GM18861 (cell line): ENCODE measurements around the gene MTUS2.
"Not testable (repeated sequence)": the region's sequence is repeated elsewhere in the genome, so short reads cannot be mapped to it uniquely, and the experiment has no call there.

Experiments used
- ATAC-seq: cut with Tn5 transposase; IDR thresholded peaks from one replicate; pipeline ENCODE4 v1.9.1; 2021; ENCODE audit not compliant: unreplicated experiment

MTUS2 gene

GRCh38 chr13:29156136-29156535 lies 336.0 kb downstream of the MTUS2 start:
- ATAC-seq: no peak

DNA sequence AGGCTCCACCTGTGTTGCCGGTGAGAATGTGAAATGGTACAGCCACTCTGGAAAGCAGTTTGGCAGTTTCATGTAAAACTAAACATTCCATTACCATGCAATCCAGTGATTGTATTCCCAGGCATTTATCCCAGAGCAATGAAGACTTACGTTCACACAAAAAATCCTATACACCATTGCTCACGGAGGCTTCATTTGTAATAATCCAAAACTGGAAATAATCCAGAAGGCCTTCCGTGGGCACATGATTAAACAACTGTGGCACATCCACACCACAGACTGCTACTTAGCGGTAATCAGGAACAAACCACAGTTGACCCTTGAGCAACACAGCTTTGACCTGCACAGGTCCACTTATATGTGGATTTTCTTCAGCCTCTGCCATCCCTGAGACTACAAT lies 339.7 kb downstream of the MTUS2 start:
- ATAC-seq: no peak

DNA sequence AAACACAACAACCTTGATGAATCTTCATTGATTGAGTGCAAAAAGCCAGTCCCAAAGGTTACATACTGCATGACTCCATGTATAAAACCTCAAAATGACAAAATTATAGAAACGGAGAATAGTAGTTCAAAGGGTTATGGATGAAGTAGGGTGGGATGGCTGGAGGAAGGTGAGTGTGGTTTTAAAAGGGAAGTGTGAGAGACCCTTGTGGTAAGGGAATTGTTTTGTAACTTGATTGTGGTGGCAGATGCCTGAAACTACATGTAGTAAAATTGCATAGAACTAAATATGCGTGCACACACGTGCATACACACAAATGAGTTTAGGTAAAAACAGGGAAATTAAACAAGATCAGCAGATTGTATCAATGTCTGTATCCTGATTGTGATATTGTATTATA lies 340.7 kb downstream of the MTUS2 start:
- no peak for ATAC-seq

- ATAC-seq: no peak
Measured at GRCh38 chr13:29161676-29162075, 341.5 kb downstream of the MTUS2 start.

DNA sequence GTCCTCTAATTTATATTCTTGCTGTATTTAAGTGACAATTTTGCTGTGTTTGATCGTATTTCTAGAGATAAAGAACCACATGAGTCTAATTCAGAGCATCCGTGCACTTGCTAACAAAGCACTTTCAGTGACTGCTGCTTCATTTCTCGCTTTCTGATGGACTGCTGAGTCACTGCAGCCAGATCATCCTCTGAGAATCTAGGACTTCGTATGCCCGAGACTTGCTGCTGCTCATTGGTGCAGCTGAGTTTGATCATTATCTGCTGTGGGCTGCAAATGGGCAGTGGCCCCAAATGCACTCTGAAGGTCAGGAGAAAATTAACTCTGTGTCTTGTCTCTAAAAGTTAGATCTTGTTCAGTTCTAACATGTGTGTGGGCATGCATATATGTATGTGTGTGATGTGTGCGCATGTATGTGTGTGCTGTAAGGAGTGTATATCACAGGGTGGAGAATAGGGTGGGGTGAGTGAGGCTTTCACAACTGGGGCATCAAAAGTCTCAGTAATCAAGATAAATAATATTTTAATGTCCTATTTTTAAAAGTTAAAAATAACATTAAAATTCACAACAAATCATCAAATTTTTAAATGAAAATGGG lies 342.6 kb downstream of the MTUS2 start:
- no peak for ATAC-seq

DNA sequence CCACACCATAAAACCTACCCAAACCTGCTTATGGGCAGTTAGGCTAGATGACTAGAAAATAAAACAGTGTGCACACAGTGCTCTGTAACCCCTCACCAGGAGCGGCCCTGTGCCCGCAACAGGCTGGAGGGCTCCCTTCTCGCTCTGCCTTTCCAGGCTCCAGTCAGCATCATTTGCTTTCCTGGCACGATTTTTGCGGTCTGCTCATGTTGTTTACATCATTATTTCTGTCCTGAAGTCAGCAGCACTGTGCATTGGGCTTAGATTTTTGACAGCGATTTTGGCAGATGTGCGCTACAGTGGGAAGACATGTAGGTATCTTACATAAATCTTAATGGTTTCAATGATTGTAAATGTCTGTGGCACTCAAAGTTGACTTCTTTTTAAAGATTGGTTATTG lies 344.0 kb downstream of the MTUS2 start:
- no peak for ATAC-seq

DNA sequence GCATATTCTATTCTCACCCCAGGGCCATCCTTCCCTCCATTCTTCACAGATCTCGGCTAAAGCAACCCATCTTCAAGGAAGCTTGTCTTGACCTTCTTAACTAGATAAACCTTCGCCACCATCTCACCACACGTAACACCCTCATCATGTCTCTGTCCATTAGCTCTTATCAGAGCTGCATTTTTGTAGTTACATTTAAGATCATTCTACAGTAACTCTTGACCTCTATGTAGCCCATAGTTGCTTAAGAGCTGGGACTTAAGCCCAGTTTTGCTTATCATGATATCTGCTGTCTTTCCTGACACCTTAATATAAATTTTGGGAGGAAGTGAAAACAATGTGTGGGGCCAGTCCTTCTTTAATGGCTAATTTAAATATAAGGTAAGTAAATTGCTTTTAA lies 345.1 kb downstream of the MTUS2 start:
- no peak for ATAC-seq

GRCh38 chr13:29165840-29166239 lies 345.7 kb downstream of the MTUS2 start:
- no peak for ATAC-seq

- ATAC-seq: no peak
Measured at GRCh38 chr13:29170436-29171082, 350.4 kb downstream of the MTUS2 start.

DNA sequence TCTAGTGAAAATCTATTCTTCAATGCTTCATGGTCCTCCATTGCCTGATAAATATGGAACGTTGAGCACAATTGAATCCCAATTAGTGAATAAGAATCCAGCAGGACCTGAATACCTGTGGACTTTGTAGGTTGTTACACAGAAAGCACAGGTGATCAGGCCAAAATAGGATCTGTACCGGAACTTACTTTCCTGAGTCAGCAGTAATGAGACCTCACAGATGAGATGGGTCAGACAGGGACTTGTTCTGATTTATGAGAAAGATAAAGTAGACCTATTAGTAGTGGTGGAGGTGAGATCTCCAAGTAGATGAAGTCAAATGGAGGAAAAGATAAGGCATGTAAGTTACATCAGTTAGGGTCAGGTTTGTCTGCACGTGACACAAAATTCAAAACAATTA lies 351.1 kb downstream of the MTUS2 start:
- no peak for ATAC-seq

DNA sequence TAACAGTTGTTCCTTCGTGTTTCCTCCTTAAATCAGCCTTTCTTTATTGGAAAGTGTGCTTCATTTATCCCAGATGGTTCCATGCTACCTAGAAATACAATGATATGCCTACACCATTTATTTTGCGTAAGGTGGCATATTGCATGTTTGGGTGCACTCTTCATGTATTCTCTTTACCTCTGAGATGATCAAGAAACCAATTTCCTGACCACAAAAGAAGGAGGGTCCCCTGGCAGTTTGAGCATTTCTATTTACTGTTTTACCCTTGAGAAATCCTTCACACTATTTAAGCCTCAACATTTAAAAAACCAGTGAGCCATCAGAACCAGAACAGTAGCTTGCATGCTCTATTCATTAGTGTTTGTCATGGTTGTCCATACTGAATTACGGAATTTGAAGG lies 354.0 kb downstream of the MTUS2 start:
- no peak for ATAC-seq

DNA sequence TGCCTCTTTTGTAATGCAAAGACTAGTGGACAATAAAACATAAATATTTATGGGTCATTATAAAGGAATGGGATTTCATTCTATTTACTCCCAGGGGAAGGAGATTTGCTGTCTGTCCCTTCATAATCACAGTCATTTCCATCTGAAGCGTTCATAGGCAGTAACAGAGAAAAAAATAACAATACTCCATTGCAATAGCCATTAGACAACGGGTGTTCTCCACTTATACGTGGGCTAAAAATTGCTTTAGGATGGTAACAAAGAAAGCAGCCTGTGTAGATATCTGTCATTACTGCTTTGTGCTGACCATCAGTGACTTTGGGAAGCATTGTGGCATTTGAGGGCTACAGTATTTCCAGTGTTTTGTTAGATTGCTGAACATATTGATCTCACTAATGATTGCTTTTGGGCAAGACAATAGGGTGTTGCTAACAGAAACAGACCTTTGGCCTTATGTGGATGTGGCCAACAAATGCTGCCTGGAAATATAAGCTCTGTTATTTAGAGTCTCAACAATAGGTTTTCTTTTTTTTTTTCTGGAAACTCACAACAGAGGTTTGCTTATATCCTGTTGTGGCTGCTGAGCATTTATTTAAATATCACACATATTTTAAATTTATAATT lies 355.2 kb downstream of the MTUS2 start:
- no peak for ATAC-seq

GRCh38 chr13:29180055-29180454 lies 359.9 kb downstream of the MTUS2 start:
- ATAC-seq: no peak

GRCh38 chr13:29182216-29182615 lies 362.1 kb downstream of the MTUS2 start:
- no peak for ATAC-seq

- no peak for ATAC-seq
Measured at GRCh38 chr13:29185926-29186325, 365.8 kb downstream of the MTUS2 start.

DNA sequence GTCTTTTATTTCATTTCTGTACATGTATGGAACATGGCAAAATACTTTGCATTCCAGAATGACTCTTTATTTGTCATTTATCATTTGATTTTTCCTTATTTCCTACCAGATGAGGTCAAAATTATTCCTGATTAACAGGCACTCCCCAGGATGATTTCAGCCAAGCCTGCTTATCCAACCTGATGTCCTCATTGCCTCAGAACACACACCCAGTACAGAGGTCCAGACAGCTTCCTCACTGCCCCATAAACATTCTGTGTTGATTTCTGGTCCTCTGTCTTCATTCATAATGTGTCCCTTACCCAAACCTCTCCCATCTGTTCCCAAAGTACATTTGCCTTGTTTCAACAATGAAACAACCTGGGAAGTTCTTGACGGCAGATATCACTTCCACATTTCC lies 367.4 kb downstream of the MTUS2 start:
- ATAC-seq: no peak

- ATAC-seq: no peak
Measured at GRCh38 chr13:29190298-29190697, 370.2 kb downstream of the MTUS2 start.

DNA sequence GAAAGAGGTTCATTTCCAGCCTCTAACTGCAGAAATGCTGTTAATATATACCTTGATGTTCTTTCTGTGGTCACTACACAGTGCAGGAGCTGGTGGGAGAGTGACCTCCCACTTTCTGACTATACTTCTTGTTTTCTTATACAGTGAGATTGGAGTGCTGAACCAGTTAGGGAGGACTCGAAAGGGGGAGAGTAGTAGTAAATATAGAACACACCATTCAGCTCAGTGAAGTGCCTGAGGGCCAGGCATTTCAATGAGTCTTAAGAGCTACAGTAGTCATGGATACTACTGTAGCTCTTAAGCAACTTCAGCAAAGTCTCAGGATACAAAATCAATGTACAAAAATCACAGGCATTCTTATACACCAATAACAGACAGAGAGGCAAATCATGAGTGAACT lies 372.9 kb downstream of the MTUS2 start:
- ATAC-seq: no peak

GRCh38 chr13:29195456-29195855 lies 375.3 kb downstream of the MTUS2 start:
- ATAC-seq: no peak

GRCh38 chr13:29196409-29197074 lies 376.4 kb downstream of the MTUS2 start:
- peak; percentile 82 for ATAC-seq

- ATAC-seq: not testable (repeated sequence)
Measured at GRCh38 chr13:29202753-29203152, 382.6 kb downstream of the MTUS2 start.

DNA sequence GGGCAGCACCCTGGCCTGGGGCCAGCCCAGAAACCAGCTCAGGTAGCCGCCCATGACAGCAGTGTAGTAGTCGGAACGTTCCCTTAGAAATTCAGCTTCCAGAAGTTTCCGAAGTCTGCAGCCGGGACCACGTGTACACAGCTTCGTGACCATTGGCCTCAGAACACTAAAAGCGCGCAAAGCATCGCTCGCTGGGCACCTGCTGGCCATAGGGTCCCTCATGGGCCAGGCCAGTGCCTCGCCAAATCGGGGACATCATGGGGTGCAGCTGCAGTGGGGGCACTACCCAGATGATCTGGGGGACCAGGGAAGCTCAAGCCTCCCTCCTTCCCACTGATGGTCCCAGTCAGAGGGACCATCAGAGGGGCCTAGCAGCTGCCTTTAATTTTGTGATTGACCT lies 384.5 kb downstream of the MTUS2 start:
- ATAC-seq: no peak
